HG02938 (cell line): Measurements from ENCODE around the gene NR2E3.
"Not testable (repeated sequence)": the region's sequence is repeated elsewhere in the genome, so short reads cannot be mapped to it uniquely, and the experiment has no call there.

ENCODE experiments used
- ATAC-seq: cut with Tn5 transposase; IDR thresholded peaks from one replicate; pipeline ENCODE4 v1.9.1; 2021; ENCODE audit warnings: mild to moderate bottlenecking, moderate library complexity; ENCODE audit not compliant: unreplicated experiment

Gene NR2E3

DNA sequence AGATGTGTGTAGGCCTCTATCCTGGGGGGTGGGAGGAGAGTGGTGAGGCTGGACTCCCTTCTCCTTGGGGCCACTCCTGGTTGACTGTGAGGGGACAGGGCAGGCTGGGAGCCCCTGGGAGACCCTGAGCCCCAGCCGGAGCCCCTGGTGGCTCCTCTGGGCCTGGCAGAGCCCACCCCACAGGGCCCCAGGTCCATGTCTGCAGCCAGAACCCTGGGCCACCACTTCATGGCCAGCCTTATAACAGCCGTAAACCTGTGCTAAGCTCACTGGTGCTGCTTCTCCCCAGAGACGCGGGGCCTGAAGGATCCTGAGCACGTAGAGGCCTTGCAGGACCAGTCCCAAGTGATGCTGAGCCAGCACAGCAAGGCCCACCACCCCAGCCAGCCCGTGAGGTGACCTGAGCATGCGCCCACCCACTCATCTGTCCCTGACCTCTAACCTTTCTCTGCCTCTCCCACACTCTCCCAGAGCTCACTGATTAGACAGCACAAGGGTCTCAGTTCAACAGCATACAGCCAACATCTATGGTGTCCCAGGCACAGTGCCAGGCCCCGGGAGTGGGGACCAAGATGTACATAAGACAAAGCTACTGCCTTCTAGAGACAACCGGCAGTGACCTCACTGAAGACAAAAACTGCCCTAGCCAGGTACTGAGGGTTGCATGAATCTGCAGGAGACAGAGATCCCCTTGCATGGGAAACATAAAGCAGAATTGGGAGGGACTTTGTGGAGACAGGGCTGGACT, 3.5 kb downstream of the NR2E3 start:
- ATAC-seq: no peak

- no peak for ATAC-seq
Measured at GRCh38 chr15:71815301-71815700, 4.9 kb downstream of the NR2E3 start.

DNA sequence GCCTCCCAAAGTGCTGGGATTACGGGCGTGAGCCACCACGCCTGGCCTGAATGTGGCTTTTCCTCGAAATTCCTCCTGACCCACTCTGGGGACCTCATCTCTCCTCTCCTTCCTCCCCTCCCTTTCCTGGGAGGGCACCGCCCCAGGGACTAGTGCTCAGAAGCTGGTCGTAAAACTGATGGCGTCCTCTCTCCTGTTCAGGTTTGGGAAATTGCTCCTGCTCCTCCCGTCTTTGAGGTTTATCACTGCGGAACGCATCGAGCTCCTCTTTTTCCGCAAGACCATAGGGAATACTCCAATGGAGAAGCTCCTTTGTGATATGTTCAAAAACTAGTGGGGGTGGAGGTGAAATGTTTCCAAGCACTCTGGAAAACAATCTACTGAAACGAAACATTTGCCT, 7.0 kb downstream of the NR2E3 start:
- no peak for ATAC-seq

- no peak for ATAC-seq
Measured at GRCh38 chr15:71820127-71820526, 9.8 kb downstream of the NR2E3 start.

DNA sequence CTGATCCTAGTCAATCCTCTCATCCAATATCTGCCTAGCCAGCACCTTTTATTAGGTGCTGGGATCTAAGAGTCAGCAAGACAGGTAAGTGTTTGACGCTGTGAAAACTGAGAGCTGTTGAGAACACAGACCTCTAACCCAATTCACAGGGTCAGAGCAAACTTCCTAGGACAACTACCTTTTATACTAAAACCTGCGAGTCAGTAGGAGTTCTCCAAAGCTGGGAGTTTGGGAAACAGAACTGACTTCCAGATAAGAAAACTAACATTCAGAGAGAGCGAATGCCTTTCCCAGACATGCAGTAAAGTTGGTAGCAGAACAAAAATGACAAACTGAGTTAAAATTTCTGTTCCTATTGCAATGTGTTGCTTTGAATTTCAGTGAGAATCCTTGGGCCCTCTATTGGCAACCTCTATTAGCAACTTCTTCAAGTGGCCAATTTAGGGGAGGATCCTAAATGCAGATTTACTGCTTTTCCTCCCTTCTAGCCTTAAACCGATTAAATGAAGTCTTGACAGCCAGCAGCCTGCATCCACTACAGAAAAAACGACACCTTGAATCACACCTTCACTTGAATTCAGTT, 11.3 kb downstream of the NR2E3 start:
- no peak for ATAC-seq

DNA sequence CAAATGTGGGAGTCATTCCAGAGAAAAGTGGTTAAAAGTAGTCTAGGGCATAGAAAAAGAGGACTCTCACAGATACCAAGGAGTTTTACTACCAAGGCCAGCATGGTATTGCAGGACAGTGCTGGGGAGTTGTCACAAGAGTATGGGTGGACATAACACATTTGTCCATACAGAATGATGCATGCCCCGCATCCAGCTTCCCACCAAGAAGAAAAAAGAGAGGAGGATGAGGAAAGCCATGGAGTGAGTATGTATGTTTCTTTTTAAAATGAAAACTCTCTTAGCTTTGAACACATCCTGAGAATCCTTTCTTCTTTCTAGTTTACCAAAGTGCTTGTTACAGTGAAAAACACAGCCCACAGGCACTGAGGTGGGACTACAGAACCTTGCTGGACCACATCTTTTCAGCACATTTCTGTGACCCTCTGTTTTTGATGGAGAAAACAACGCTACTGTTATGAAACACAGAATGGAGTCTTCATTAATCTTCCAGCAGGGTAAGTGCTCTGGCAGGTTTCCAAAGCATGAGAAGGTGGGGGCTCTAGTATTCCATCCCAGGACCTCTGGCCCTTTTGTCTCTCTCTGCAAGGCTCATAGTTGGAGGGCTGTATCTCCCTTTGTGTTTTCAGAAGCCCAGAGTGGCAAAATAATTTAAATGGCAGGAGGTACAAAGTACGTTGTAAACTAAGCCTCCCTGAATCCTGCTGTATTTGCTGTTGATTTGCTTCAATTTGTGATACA, 12.7 kb downstream of the NR2E3 start:
- ATAC-seq: no peak

DNA sequence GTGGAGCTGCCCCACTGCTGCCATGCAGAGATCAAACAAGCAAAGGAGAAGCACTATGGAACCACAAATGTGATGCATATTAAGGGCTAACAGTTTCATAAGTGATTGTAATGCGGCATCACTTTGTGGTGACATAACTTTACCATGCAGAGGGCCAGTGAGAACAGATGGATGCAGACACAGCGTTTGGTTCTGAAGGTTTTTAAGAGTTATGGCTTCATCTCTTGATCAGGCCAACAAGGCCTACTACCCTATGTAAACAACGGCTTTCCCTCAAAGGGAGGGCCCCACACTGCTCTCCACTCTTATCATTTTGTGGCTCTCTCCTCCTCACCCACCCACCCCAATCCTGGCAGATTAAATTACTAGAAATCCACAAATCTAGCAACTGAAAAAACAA, 13.4 kb downstream of the NR2E3 start:
- ATAC-seq: no peak

GRCh38 chr15:71825021-71825730, 14.8 kb downstream of the NR2E3 start:
- ATAC-seq: no peak

GRCh38 chr15:71826196-71826595, 15.8 kb downstream of the NR2E3 start:
- no peak for ATAC-seq

GRCh38 chr15:71830981-71831380, 20.6 kb downstream of the NR2E3 start:
- ATAC-seq: no peak

DNA sequence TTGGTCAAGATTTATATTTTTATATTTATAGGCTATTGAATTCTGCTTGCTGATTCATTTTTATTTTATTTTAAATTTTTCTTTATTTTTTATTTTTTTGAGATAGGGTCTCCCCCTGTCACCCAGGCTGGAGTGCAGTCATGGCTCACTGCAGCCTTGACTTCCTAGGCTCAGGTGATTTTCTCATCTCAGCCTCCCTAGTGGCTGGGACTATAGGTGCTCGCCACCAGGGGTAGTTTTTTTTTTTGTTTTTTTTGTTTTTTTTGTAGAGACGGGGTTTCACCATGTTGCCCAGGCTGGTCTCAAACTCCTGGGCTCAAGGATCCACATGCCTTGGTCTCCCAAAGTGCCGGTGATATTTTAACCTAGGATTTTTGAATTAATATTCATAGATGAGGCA, 31.2 kb downstream of the NR2E3 start:
- no peak for ATAC-seq

GRCh38 chr15:71844916-71845315, 34.6 kb downstream of the NR2E3 start:
- no peak for ATAC-seq

DNA sequence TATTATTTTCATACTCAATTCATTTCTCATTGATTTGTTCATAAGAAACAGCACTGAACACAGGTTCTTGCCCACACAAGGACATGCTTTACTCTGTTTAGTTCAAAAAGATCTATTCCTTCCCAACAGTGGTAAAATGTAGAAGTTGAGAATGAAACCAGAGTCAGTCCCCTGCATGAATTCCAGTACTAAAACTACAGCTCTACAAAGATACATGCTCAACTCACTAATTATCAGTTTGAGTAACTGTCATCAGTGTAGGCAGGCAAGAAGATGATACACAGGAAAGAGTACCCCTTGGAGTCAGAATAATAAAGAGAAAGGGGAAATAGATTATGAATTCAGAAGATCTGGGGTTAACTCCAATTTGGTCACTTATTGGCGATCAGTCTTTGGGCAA, 43.2 kb downstream of the NR2E3 start:
- ATAC-seq: peak; percentile 52

- ATAC-seq: not testable (repeated sequence)
Measured at GRCh38 chr15:71858232-71858631, 47.9 kb downstream of the NR2E3 start.
